ENCODE measurements around the gene CNPY2. TPM values are rescaled to one million over a fixed set of nuclear protein-coding genes. Genes with fewer than 3 reads are reported as not detected.
A peak's percentile ranks its signal among the peaks of the same experiment; 100 is the strongest.

The CNPY2 gene
- polyA plus RNA-seq (2013, experiment 1 of 4) = 163 TPM
- polyA plus RNA-seq (2013, experiment 2 of 4) = 174 TPM
- 144 TPM for polyA plus RNA-seq (2013, experiment 3 of 4)
- polyA plus RNA-seq (2013, experiment 4 of 4) = 150 TPM

- Histone ChIP-seq H3K27me3 (ENCODE audit: control insufficient read depth, insufficient read depth, low read length, poor library complexity, severe bottlenecking) (no peaks in the 10 kb centered on the region), H3K27ac (ENCODE audit: insufficient read depth, low read depth, low read length, poor library complexity, severe bottlenecking) (peak within 1 kb of the TSS; percentile 81), H3K36me3 (ENCODE audit: control insufficient read depth, insufficient read depth, low read length) (no peaks in the 10 kb centered on the region), H3K9me3 (ENCODE audit: control insufficient read depth, low read length) (no peaks in the 10 kb centered on the region), H3K4me3 (ENCODE audit: insufficient read depth, low read depth, low read length) (peak within 1 kb of the TSS; percentile 88), H3K4me1 (ENCODE audit: control insufficient read depth, insufficient read depth, low read length) (peaks cover 5% of the 10 kb centered on the region)
- WGBS, 2 experiments = 0% methylated on average over 62 of the region's 62 CpGs
Observed at GRCh38 chr12:56315622-56316473, at the start of gene CNPY2. TSS of gene CNPY2 (minus strand) at chr12:56315988. CDS start at chr12:56315217, 771 bp downstream.

GRCh38 chr12:56362130-56363059 lies 46.6 kb upstream of the CNPY2 start, which contains the start of gene APOF:
TSS of gene APOF (minus strand) at chr12:56362857. CDS start at chr12:56362745, 112 bp downstream.
- 87 to 93% methylated on average over 10 of the region's 10 CpGs for WGBS, 2 experiments
- Histone ChIP-seq H3K27ac (ENCODE audit: insufficient read depth, low read depth, low read length, poor library complexity, severe bottlenecking) (no peak within 1 kb of the TSS), H3K9me3 (ENCODE audit: control insufficient read depth, low read length) (no peaks in the 10 kb centered on the region), H3K4me3 (ENCODE audit: insufficient read depth, low read depth, low read length) (no peak within 1 kb of the TSS), H3K27me3 (ENCODE audit: control insufficient read depth, insufficient read depth, low read length, poor library complexity, severe bottlenecking) (peaks cover 12% of the 10 kb centered on the region), H3K36me3 (ENCODE audit: control insufficient read depth, insufficient read depth, low read length) (no peaks in the 10 kb centered on the region), H3K4me1 (ENCODE audit: control insufficient read depth, insufficient read depth, low read length) (peaks cover 9% of the 10 kb centered on the region)

- Histone ChIP-seq H3K36me3 (ENCODE audit: control insufficient read depth, insufficient read depth, low read length) (no peaks in the 10 kb centered on the region), H3K27me3 (ENCODE audit: control insufficient read depth, insufficient read depth, low read length, poor library complexity, severe bottlenecking) (peaks cover 12% of the 10 kb centered on the region), H3K27ac (ENCODE audit: insufficient read depth, low read depth, low read length, poor library complexity, severe bottlenecking) (no peak overlapping the region), H3K9me3 (ENCODE audit: control insufficient read depth, low read length) (no peaks in the 10 kb centered on the region), H3K4me1 (ENCODE audit: control insufficient read depth, insufficient read depth, low read length) (peaks cover 9% of the 10 kb centered on the region), H3K4me3 (ENCODE audit: insufficient read depth, low read depth, low read length) (no peak overlapping the region)
- 87 to 89% methylated on average over 8 of the region's 8 CpGs for WGBS, 2 experiments
Observed at GRCh38 chr12:56361487-56362129, 45.8 kb upstream of the CNPY2 start.

- 0% methylated on average over 54 of the region's 54 CpGs for WGBS, 2 experiments
- H3K4me3 ChIP-seq (ENCODE audit: insufficient read depth, low read depth, low read length) = peak within 1 kb of the TSS; percentile 69
- H3K9me3 ChIP-seq (ENCODE audit: control insufficient read depth, low read length) = no peaks in the 10 kb centered on the region
- H3K27me3 ChIP-seq (ENCODE audit: control insufficient read depth, insufficient read depth, low read length, poor library complexity, severe bottlenecking) = peaks cover 12% of the 10 kb centered on the region
- no peak within 1 kb of the TSS for H3K27ac ChIP-seq (ENCODE audit: insufficient read depth, low read depth, low read length, poor library complexity, severe bottlenecking)
- H3K36me3 ChIP-seq (ENCODE audit: control insufficient read depth, insufficient read depth, low read length) = peaks cover 12% of the 10 kb centered on the region
- H3K4me1 ChIP-seq (ENCODE audit: control insufficient read depth, insufficient read depth, low read length) = peaks cover 9% of the 10 kb centered on the region
Observed at GRCh38 chr12:56359851-56360767, 44.3 kb upstream of the CNPY2 start, which contains the start of gene STAT2. TSS of gene STAT2 (minus strand) at chr12:56360107. CDS start at chr12:56356571, 3,536 bp downstream.

GRCh38 chr12:56358836-56359532 lies 43.2 kb upstream of the CNPY2 start:
- Histone ChIP-seq H3K9me3 (ENCODE audit: control insufficient read depth, low read length) (no peaks in the 10 kb centered on the region), H3K4me3 (ENCODE audit: insufficient read depth, low read depth, low read length) (peak overlapping the region; percentile 69), H3K27ac (ENCODE audit: insufficient read depth, low read depth, low read length, poor library complexity, severe bottlenecking) (no peak overlapping the region), H3K36me3 (ENCODE audit: control insufficient read depth, insufficient read depth, low read length) (peaks cover 21% of the 10 kb centered on the region), H3K4me1 (ENCODE audit: control insufficient read depth, insufficient read depth, low read length) (peaks cover 9% of the 10 kb centered on the region), H3K27me3 (ENCODE audit: control insufficient read depth, insufficient read depth, low read length, poor library complexity, severe bottlenecking) (peaks cover 12% of the 10 kb centered on the region)
- 52 to 63% methylated on average over 1 of the region's 1 CpG for WGBS, 2 experiments

- Histone ChIP-seq H3K4me3 (ENCODE audit: insufficient read depth, low read depth, low read length) (no peak overlapping the region), H3K27ac (ENCODE audit: insufficient read depth, low read depth, low read length, poor library complexity, severe bottlenecking) (no peak overlapping the region), H3K36me3 (ENCODE audit: control insufficient read depth, insufficient read depth, low read length) (peaks cover 44% of the 10 kb centered on the region), H3K27me3 (ENCODE audit: control insufficient read depth, insufficient read depth, low read length, poor library complexity, severe bottlenecking) (no peaks in the 10 kb centered on the region), H3K9me3 (ENCODE audit: control insufficient read depth, low read length) (no peaks in the 10 kb centered on the region), H3K4me1 (ENCODE audit: control insufficient read depth, insufficient read depth, low read length) (no peaks in the 10 kb centered on the region)
- 97 to 100% methylated on average over 2 of the region's 2 CpGs for WGBS, 2 experiments
Observed at GRCh38 chr12:56351325-56351724, 35.5 kb upstream of the CNPY2 start.

GRCh38 chr12:56350662-56351061 lies 34.9 kb upstream of the CNPY2 start:
- H3K27ac ChIP-seq (ENCODE audit: insufficient read depth, low read depth, low read length, poor library complexity, severe bottlenecking) = no peak overlapping the region
- H3K4me1 ChIP-seq (ENCODE audit: control insufficient read depth, insufficient read depth, low read length) = no peaks in the 10 kb centered on the region
- H3K27me3 ChIP-seq (ENCODE audit: control insufficient read depth, insufficient read depth, low read length, poor library complexity, severe bottlenecking) = no peaks in the 10 kb centered on the region
- H3K4me3 ChIP-seq (ENCODE audit: insufficient read depth, low read depth, low read length) = no peak overlapping the region
- WGBS, 2 experiments = 97 to 100% methylated on average over 1 to 2 of the region's 2 CpGs
- H3K9me3 ChIP-seq (ENCODE audit: control insufficient read depth, low read length) = no peaks in the 10 kb centered on the region
- peaks cover 40% of the 10 kb centered on the region for H3K36me3 ChIP-seq (ENCODE audit: control insufficient read depth, insufficient read depth, low read length)

- H3K9me3 ChIP-seq (ENCODE audit: control insufficient read depth, low read length) = no peaks in the 10 kb centered on the region
- no peak overlapping the region for H3K4me3 ChIP-seq (ENCODE audit: insufficient read depth, low read depth, low read length)
- no peaks in the 10 kb centered on the region for H3K4me1 ChIP-seq (ENCODE audit: control insufficient read depth, insufficient read depth, low read length)
- no peak overlapping the region for H3K27ac ChIP-seq (ENCODE audit: insufficient read depth, low read depth, low read length, poor library complexity, severe bottlenecking)
- H3K36me3 ChIP-seq (ENCODE audit: control insufficient read depth, insufficient read depth, low read length) = peaks cover 25% of the 10 kb centered on the region
- H3K27me3 ChIP-seq (ENCODE audit: control insufficient read depth, insufficient read depth, low read length, poor library complexity, severe bottlenecking) = no peaks in the 10 kb centered on the region
- 96 to 98% methylated on average over 5 of the region's 5 CpGs for WGBS, 2 experiments
Observed at GRCh38 chr12:56348776-56349175, 33.0 kb upstream of the CNPY2 start.
